Urinary bladder (tissue), 4 donors: ENCODE measurements around the gene RIPK4. TPM values are rescaled to one million over a fixed set of nuclear protein-coding genes. Genes with fewer than 3 reads are reported as not detected.

Experiments
- DNase-seq: peaks from one replicate; pipeline ENCODE4 v3.0.0-alpha.2; 2015; ENCODE audit errors: extremely low spot score
- H3K27ac ChIP-seq: one replicate; pipeline ENCODE4 v1.5.1; 2013; ENCODE audit warnings: low read depth, mild to moderate bottlenecking, moderate library complexity
- H3K36me3 ChIP-seq: one replicate; pipeline ENCODE4 v1.6.1; 2013; ENCODE audit warnings: mild to moderate bottlenecking, moderate library complexity; ENCODE audit not compliant: insufficient read depth
- H3K4me1 ChIP-seq: one replicate; pipeline ENCODE4 v1.6.1; 2013; ENCODE audit warnings: mild to moderate bottlenecking, moderate library complexity; ENCODE audit not compliant: insufficient read depth
- H3K4me3 ChIP-seq: one replicate; pipeline ENCODE4 v1.5.1; 2013; ENCODE audit warnings: low read depth, low read length
- WGBS: extraction: QIAGEN DNeasy Blood & Tissue Kit; methylation state at CpG from one replicate; pipeline ENCODE4 v1.1.7; 2013; 5-methylcytosine and 5-hydroxymethylcytosine counted together
- polyA plus RNA-seq: library from polyadenylated mRNA; stranded (reverse); fragments of 200-250 nt; gene quantifications from one replicate; pipeline ENCODE4 v1.2.3, GENCODE V29; 2013
- total RNA-seq: library from RNA; depleted of rRNA; stranded (reverse); fragments of >200 nt; gene quantifications from one replicate; pipeline ENCODE4 v1.2.3, GENCODE V29; 2014
- donor health status: healthy with polysubstance abuse.
- donor health status: healthy.

RIPK4 gene
- total RNA-seq (8.8 TPM), polyA plus RNA-seq (2.7 TPM)

GRCh38 chr21:41766883-41767605 is at the start of gene RIPK4:
Gene RIPK4, minus strand, starts transcription at chr21:41767052. Its CDS starts 11 bp downstream, at chr21:41767041.
- H3K36me3 ChIP-seq, result no peaks in the 10 kb centered on the region
- DNase-seq, result no peak
- peak within 1 kb of the TSS; percentile 87 for H3K27ac ChIP-seq
- H3K4me3 ChIP-seq, result peak within 1 kb of the TSS; percentile 47
- no peaks in the 10 kb centered on the region for H3K4me1 ChIP-seq
- 3% methylated on average over 53 of the region's 53 CpGs for WGBS

DNA sequence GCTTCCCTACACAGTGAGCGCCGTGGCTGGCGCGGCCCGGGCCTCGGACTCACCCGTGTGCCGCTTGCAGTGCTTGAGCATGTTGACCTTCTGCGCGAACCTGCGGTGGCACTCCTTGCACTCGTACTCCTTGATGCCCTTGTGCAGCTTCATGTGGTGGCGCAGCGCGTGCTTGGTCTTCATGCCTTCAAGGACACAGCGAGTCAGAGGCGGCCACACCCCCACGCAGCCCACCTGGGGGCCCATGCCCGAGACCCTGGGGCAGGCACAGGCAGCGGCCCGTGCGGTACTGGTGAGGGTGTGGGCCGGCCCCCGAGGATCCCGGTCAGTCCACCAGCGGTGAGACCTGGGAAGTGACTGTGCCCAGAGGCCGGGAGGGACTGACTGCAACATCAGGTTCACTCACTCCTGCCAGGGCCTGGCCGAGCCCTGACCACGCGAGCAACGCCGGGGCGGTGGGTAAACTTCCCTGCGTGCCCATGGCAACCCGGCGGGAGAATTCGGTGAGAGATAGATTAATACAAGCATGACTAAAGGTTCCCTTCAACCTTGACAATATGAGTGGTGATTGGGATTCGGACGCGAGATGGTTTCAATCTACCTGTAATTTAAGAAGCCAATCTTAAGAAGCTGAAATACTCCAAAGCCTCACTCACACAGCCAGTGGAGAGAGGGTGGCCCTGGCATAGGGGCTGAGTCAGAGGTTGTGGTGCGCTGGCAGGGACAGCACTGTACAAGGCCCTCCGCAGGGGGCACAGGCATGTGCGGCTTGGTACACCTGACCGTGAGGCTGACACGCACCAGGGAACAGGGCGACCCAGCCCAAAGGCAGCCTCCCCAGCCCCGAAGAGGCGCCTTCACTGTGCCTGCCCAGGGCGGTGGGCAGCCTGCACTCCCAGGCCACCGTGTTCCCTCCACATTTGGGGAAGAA is 49.1 kb upstream of the RIPK4 start:
- H3K27ac ChIP-seq, result no peak overlapping the region
- no peak for DNase-seq
- no peaks in the 10 kb centered on the region for H3K4me1 ChIP-seq
- no peak overlapping the region for H3K4me3 ChIP-seq
- 94% methylated on average over 50 of the region's 50 CpGs for whole genome bisulfite sequencing
- H3K36me3 ChIP-seq, result no peaks in the 10 kb centered on the region

- no peak for DNase-seq
- WGBS, result 95% methylated on average over 11 of the region's 11 CpGs
- Histone ChIP-seq H3K4me3 (no peak overlapping the region), H3K36me3 (no peaks in the 10 kb centered on the region), H3K4me1 (no peaks in the 10 kb centered on the region), H3K27ac (no peak overlapping the region)
Observed at GRCh38 chr21:41813226-41813625, 46.4 kb upstream of the RIPK4 start.

DNA sequence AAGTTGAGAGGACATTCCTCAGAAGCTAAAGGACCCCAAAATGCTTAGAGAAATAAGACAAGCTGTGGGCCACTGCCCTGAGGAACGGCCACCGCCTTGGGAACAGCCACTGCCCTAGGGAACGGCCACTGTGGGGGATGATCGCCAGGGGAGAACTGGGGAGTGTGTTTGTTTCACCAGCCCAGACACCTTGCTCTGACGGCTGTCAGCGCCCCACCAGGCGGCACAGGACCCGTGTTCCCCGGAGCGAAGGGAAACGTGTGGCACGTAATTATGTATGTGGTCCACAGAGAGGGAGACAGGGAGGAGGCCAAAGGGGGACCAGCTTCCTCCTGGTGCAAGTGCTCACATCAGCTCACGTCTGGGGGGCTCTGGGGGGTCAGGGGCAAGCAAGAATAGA is 45.8 kb upstream of the RIPK4 start:
- no peak for DNase-seq
- Histone ChIP-seq H3K27ac (no peak overlapping the region), H3K4me3 (no peak overlapping the region), H3K36me3 (no peaks in the 10 kb centered on the region), H3K4me1 (no peaks in the 10 kb centered on the region)
- 93% methylated on average over 13 of the region's 13 CpGs for WGBS

DNA sequence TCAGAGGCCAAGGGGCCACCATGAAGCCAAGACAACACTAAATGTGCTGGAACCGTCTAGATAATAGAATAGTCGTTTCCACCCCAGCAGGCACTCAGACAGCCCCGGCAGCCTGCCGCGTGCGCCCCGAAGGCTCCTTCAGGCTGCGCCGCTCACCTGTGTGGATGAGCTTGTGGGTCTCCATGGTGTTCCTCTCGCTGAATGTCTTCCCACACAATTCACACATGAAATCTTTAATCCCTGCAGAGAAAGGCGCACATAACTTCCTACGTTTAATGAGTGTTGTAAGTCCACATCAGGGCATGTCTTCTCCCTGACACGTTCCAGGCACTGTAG is 43.7 kb upstream of the RIPK4 start:
- 94% methylated on average over 13 of the region's 13 CpGs for WGBS
- H3K27ac ChIP-seq, result no peak overlapping the region
- no peak for DNase-seq
- no peak overlapping the region for H3K4me3 ChIP-seq
- no peaks in the 10 kb centered on the region for H3K4me1 ChIP-seq
- no peaks in the 10 kb centered on the region for H3K36me3 ChIP-seq

DNA sequence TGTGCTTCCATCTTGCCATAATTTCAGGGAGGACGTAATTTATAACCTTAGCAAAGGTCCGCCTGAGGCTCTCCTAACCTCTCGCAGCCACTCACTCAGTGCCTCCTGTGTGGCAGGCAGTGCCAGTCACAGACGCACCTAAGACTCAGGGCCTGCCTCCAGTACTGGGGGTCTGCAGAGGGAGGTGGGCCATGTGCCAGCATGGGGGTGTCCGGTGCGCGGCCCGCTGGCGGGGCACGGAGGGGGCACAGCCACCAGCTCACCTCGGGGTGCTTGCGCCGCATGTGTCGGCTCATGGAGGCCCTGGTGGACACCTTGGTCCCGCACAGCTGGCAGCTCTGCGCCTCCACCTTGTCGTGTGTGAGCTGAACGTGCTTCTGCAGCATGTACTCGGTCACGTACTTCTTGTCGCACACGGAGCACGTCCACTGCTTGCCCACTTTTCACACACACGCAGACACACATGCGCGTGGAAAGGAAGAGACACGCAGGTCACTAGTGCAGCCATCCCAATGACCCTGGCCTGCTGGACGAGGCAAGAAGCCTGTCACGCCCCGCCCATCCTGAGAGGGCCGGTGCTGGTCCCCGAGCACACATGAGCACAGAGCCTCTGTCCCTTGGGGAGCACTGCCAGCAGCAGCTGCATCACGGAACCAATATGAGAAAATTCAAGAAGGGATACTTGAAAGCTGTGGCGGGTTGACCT is 43.2 kb upstream of the RIPK4 start:
- H3K4me3 ChIP-seq, result no peak overlapping the region
- no peak overlapping the region for H3K27ac ChIP-seq
- DNase-seq, result no peak
- no peaks in the 10 kb centered on the region for H3K36me3 ChIP-seq
- H3K4me1 ChIP-seq, result no peaks in the 10 kb centered on the region
- 96% methylated on average over 34 of the region's 34 CpGs for WGBS

- no peaks in the 10 kb centered on the region for H3K36me3 ChIP-seq
- whole genome bisulfite sequencing, result 98% methylated on average over 22 of the region's 22 CpGs
Observed at GRCh38 chr21:41808846-41809245, 42.0 kb upstream of the RIPK4 start.

GRCh38 chr21:41808094-41808493 is 41.2 kb upstream of the RIPK4 start:
- no peak for DNase-seq
- Histone ChIP-seq H3K36me3 (no peaks in the 10 kb centered on the region), H3K4me3 (no peak overlapping the region), H3K27ac (no peak overlapping the region), H3K4me1 (no peaks in the 10 kb centered on the region)
- 95% methylated on average over 18 of the region's 18 CpGs for WGBS

More at GRCh38 chr21:41808846-41809245, 42.0 kb upstream of the RIPK4 start:
- H3K27ac ChIP-seq, result no peak overlapping the region
- DNase-seq, result no peak
- H3K4me3 ChIP-seq, result no peak overlapping the region
- no peaks in the 10 kb centered on the region for H3K4me1 ChIP-seq

GRCh38 chr21:41806773-41807172 is 39.9 kb upstream of the RIPK4 start:
- no peak for DNase-seq
- Histone ChIP-seq H3K36me3 (no peaks in the 10 kb centered on the region), H3K4me1 (no peaks in the 10 kb centered on the region), H3K27ac (no peak overlapping the region), H3K4me3 (no peak overlapping the region)
- 98% methylated on average over 4 of the region's 4 CpGs for WGBS

GRCh38 chr21:41805643-41806042 is 38.8 kb upstream of the RIPK4 start:
- Histone ChIP-seq H3K4me1 (no peaks in the 10 kb centered on the region), H3K4me3 (no peak overlapping the region), H3K27ac (no peak overlapping the region), H3K36me3 (no peaks in the 10 kb centered on the region)
- 99% methylated on average over 4 of the region's 4 CpGs for WGBS
- no peak for DNase-seq

- 87% methylated on average over 10 of the region's 10 CpGs for WGBS
- Histone ChIP-seq H3K4me3 (no peak overlapping the region), H3K27ac (no peak overlapping the region), H3K36me3 (no peaks in the 10 kb centered on the region), H3K4me1 (no peaks in the 10 kb centered on the region)
- no peak for DNase-seq
Observed at GRCh38 chr21:41805038-41805437, 38.2 kb upstream of the RIPK4 start.

- 97% methylated on average over 10 of the region's 10 CpGs for WGBS
- no peak for DNase-seq
Observed at GRCh38 chr21:41804381-41804780, 37.5 kb upstream of the RIPK4 start.

GRCh38 chr21:41803316-41803715 is 36.5 kb upstream of the RIPK4 start:
- no peak for DNase-seq
- no peaks in the 10 kb centered on the region for H3K4me1 ChIP-seq
- no peak overlapping the region for H3K4me3 ChIP-seq
- WGBS, result 83% methylated on average over 13 of the region's 13 CpGs
- H3K27ac ChIP-seq, result no peak overlapping the region
- H3K36me3 ChIP-seq, result no peaks in the 10 kb centered on the region

More at GRCh38 chr21:41804381-41804780, 37.5 kb upstream of the RIPK4 start:
- no peak overlapping the region for H3K4me3 ChIP-seq
- H3K27ac ChIP-seq, result no peak overlapping the region
- H3K4me1 ChIP-seq, result no peaks in the 10 kb centered on the region
- H3K36me3 ChIP-seq, result no peaks in the 10 kb centered on the region
